Measurements from ENCODE around the gene IKZF3.

GRCh38 chr17:39799395-39799794 is 64.7 kb downstream of the IKZF3 start:
- TF ChIP-seq ZNF23 (tag by site-specific recombination; IDR thresholded peaks at IDR 0.05; ENCODE audit: borderline replicate concordance) (no peak), YY1 (tag by site-specific recombination; IDR thresholded peaks at IDR 0.05) (no peak), ZNF707 (tag by site-specific recombination; IDR thresholded peaks at IDR 0.05) (no peak), CTCF (tag by site-specific recombination; IDR thresholded peaks at IDR 0.05) (no peak), TCF7L2 (IDR thresholded peaks at IDR 0.05; ENCODE audit: borderline replicate concordance, low read depth, low read length) (no peak), SP7 (tag by site-specific recombination; IDR thresholded peaks at IDR 0.05) (no peak), ZNF146 (tag by site-specific recombination; IDR thresholded peaks at IDR 0.05) (no peak), KLF9 (tag by site-specific recombination; IDR thresholded peaks at IDR 0.05; ENCODE audit: low read depth) (no peak), ZNF18 (tag by site-specific recombination; IDR thresholded peaks at IDR 0.05) (no peak), ZNF175 (tag by site-specific recombination; IDR thresholded peaks at IDR 0.05) (no peak), SALL2 (tag by site-specific recombination; IDR thresholded peaks at IDR 0.05; ENCODE audit: borderline replicate concordance) (no peak)
